ENCODE results near the gene USB1. TPM values are rescaled to one million over a fixed set of nuclear protein-coding genes. Genes with fewer than 3 reads are reported as not detected.

USB1 gene
- total RNA-seq, 2 experiments from 2014 or later: 52.6 to 54.2 TPM

GRCh38 chr16:57982385-57982784 is 18.8 kb upstream of the USB1 start:
- Mint-ChIP-seq H3K4me1 (peaks cover 6% of the 10 kb centered on the region), H3K4me3 (no peak overlapping the region), H3K36me3 (no peaks in the 10 kb centered on the region), H3K9me3 (no peaks in the 10 kb centered on the region), H3K27ac (no peak overlapping the region), H3K27me3 (no peaks in the 10 kb centered on the region)
- DNase-seq: no peak

DNA sequence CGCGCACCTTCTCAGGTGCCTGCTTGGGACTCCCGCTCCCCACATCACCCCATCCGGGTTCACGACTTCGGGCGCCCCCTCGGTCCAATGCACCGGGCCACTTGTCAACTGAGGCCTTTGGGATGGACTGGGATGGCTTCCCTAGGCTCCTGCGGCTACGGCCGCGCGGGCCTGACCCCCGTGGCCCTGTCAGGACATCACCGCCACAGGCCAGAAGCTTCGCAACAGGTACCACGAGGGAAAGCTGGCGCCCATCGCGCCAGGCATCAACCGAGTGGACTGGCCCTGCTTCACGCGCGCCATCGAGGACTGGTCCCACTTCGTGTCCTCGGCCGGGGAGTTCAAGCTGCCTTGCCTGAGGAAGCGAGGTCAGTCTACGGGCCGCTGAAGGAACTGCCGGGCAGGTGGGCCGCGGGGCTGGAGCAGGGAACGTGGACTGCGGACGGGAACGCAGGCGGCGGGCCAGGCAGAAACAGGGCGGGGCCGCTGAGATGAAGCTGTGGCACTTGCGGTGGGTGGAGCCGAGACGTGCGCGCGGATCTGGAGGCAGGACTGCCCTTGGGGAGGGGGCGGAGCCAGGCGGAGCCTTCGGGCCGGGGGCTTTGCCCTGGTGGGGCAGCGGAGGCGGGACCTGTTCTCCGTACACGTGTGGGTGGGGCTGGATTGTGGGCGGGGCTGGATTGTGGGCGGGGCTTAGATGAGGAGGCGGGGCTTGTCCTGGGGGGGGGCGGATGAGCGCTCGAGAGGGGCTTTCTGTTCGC is 16.6 kb upstream of the USB1 start:
- Mint-ChIP-seq H3K27ac (peak overlapping the region; percentile 34), H3K4me1 (peaks cover 6% of the 10 kb centered on the region), H3K36me3 (no peaks in the 10 kb centered on the region)

DNA sequence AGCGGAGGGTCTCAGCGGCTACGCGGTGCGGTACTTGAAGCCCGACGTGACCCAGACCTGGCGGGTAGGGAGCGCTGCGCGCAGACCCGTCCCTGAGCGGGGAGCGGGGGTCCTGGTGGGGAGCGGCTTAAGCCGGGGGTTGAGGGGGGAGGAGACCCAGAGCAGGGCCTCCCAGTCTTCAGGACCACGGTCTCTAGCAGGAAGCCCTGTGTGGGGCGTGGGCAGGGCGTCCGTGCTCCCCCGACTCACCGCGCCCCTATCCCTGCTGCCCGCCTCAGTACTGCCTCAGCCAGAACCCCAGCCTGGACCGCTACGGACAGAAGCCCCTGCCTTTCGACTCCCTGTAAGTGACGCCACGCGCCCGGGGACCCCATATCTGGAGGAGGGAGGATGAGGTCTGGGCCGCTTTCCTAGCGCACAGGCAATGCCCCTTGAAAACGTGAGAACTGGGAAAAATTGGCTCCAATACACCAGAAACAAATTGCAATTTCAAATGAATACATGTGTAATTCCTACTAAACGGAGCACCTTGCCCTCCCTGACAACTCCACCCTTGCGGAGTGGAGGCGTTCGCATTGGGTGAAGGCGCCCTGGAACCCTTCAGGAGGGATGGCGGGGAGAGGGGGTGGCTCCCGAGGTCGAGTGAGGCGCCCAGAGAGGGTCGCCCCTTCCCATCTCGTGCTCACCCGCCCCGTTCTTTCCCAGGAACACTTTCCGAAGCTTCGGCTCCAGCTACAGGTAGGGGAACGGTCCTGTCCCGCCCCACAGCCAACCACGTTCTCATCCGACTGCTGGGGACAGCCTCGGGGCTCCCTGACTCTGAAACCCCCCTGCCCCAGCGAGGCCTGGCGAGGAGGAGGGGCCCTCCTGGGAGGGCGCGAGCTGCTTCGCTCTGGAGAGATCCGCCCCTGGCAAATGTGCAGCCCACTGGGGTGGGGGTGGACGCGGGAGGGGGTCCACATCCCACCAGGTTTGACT is 15.7 kb upstream of the USB1 start:
- Mint-ChIP-seq H3K4me3 (peak overlapping the region; percentile 91), H3K27ac (peak overlapping the region; percentile 34), H3K9me3 (no peaks in the 10 kb centered on the region), H3K27me3 (no peaks in the 10 kb centered on the region), H3K36me3 (no peaks in the 10 kb centered on the region), H3K4me1 (peaks cover 6% of the 10 kb centered on the region)
- no peak for DNase-seq

More for the DNA sequence above, 16.6 kb upstream of the USB1 start:
- peak overlapping the region; percentile 91 for H3K4me3 Mint-ChIP-seq
- H3K9me3 Mint-ChIP-seq: no peaks in the 10 kb centered on the region
- H3K27me3 Mint-ChIP-seq: no peaks in the 10 kb centered on the region
- DNase-seq: peak; percentile 94

GRCh38 chr16:57986196-57986595 is 15.0 kb upstream of the USB1 start:
- Mint-ChIP-seq H3K27ac (no peak overlapping the region), H3K27me3 (no peaks in the 10 kb centered on the region), H3K4me1 (peaks cover 6% of the 10 kb centered on the region), H3K9me3 (no peaks in the 10 kb centered on the region), H3K36me3 (no peaks in the 10 kb centered on the region), H3K4me3 (peak overlapping the region; percentile 18)
- DNase-seq: no peak

- H3K4me1 Mint-ChIP-seq: peaks cover 6% of the 10 kb centered on the region
- H3K9me3 Mint-ChIP-seq: no peaks in the 10 kb centered on the region
- H3K36me3 Mint-ChIP-seq: no peaks in the 10 kb centered on the region
- H3K4me3 Mint-ChIP-seq: no peak overlapping the region
- no peak overlapping the region for H3K27ac Mint-ChIP-seq
- DNase-seq: no peak
- no peaks in the 10 kb centered on the region for H3K27me3 Mint-ChIP-seq
Measured at GRCh38 chr16:57987441-57988177, 13.6 kb upstream of the USB1 start.

DNA sequence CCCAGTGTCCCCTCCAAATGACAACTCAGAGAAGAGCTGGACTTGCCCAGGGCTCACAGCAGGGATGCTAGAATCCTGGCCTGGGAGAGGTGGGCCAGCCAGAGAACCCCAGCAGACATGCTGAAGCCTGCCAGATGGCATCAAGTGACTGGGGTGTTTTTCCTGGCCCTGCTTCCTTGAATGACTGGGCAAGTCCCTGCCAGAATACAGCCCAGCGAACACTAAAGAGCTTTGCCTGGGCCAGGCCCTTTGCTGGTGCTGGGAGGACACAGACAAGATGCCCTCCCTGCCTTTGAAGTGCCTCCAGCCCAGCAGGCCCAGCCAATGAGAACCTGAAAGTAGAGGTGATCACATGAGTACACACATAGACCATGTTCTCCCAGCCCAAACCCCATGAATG is 12.3 kb upstream of the USB1 start:
- DNase-seq: no peak
- no peaks in the 10 kb centered on the region for H3K9me3 Mint-ChIP-seq
- H3K4me1 Mint-ChIP-seq: peaks cover 6% of the 10 kb centered on the region
- no peak overlapping the region for H3K27ac Mint-ChIP-seq
- H3K36me3 Mint-ChIP-seq: no peaks in the 10 kb centered on the region
- no peak overlapping the region for H3K4me3 Mint-ChIP-seq
- no peaks in the 10 kb centered on the region for H3K27me3 Mint-ChIP-seq

GRCh38 chr16:57991551-57992059 is 9.6 kb upstream of the USB1 start:
- Mint-ChIP-seq H3K36me3 (no peaks in the 10 kb centered on the region), H3K27ac (no peak overlapping the region), H3K27me3 (no peaks in the 10 kb centered on the region), H3K4me3 (no peak overlapping the region), H3K9me3 (no peaks in the 10 kb centered on the region), H3K4me1 (peaks cover 7% of the 10 kb centered on the region)
- no peak for DNase-seq

GRCh38 chr16:57992084-57992483 is 9.1 kb upstream of the USB1 start:
- no peaks in the 10 kb centered on the region for H3K27me3 Mint-ChIP-seq
- peaks cover 7% of the 10 kb centered on the region for H3K4me1 Mint-ChIP-seq
- no peaks in the 10 kb centered on the region for H3K9me3 Mint-ChIP-seq
- DNase-seq: no peak
- H3K27ac Mint-ChIP-seq: no peak overlapping the region
- H3K4me3 Mint-ChIP-seq: no peak overlapping the region
- H3K36me3 Mint-ChIP-seq: no peaks in the 10 kb centered on the region

GRCh38 chr16:57993438-57993837 is 7.8 kb upstream of the USB1 start:
- H3K27me3 Mint-ChIP-seq: no peaks in the 10 kb centered on the region
- H3K27ac Mint-ChIP-seq: no peak overlapping the region
- no peak for DNase-seq
- H3K4me3 Mint-ChIP-seq: no peak overlapping the region
- no peaks in the 10 kb centered on the region for H3K9me3 Mint-ChIP-seq
- H3K36me3 Mint-ChIP-seq: no peaks in the 10 kb centered on the region
- peaks cover 16% of the 10 kb centered on the region for H3K4me1 Mint-ChIP-seq

DNA sequence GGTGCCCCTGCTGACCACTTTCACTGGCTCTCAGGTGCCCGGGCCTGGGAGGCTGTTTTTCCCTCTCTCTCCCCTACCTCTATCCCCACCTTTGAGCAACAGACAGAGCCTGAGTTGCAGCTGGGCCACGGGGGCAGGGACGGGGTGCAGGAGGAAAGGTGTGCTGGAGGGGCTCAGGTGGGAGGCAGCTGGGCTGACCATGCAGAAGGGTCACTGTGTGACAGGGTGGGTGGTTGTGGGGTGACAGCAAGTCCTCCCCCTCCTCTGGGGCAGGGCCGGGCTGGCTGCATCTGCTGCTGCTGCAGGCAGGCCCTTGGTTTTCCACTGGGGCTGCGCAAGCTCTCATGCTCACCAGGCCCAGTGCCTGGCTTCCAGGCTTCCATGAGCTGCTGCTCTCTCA is 7.3 kb upstream of the USB1 start:
- H3K36me3 Mint-ChIP-seq: no peaks in the 10 kb centered on the region
- H3K4me3 Mint-ChIP-seq: no peak overlapping the region
- H3K9me3 Mint-ChIP-seq: no peaks in the 10 kb centered on the region
- H3K4me1 Mint-ChIP-seq: peaks cover 21% of the 10 kb centered on the region
- no peaks in the 10 kb centered on the region for H3K27me3 Mint-ChIP-seq
- DNase-seq: no peak
- peak overlapping the region; percentile 29 for H3K27ac Mint-ChIP-seq

- no peak for DNase-seq
Measured at GRCh38 chr16:57994361-57994760, 6.8 kb upstream of the USB1 start.

DNA sequence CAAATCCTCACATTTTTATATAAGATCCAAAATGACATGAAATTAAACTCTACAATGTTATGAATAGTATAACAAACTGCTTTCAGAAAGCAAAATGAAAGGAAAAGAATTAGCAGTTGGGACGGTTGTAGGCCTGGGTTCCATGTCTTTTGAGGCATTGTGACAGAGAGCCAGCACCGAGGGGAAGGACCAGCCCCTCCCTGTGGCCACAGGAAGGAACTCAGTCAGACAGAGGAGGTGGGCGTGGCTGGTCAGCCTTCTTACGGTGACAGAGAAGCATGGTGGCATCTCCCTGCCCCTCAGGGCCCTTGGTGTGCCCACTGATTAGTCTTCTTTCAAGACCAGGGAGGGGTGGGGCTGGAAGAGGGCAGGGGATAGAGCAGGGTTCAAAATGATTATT is 6.4 kb upstream of the USB1 start:
- H3K27ac Mint-ChIP-seq: peak overlapping the region; percentile 39
- H3K4me1 Mint-ChIP-seq: peaks cover 26% of the 10 kb centered on the region
- no peaks in the 10 kb centered on the region for H3K36me3 Mint-ChIP-seq
- no peak overlapping the region for H3K4me3 Mint-ChIP-seq
- no peaks in the 10 kb centered on the region for H3K9me3 Mint-ChIP-seq
- peak; percentile 28 for DNase-seq
- H3K27me3 Mint-ChIP-seq: no peaks in the 10 kb centered on the region

More at GRCh38 chr16:57994361-57994760, 6.8 kb upstream of the USB1 start:
- Mint-ChIP-seq H3K36me3 (no peaks in the 10 kb centered on the region), H3K4me3 (no peak overlapping the region), H3K4me1 (peaks cover 25% of the 10 kb centered on the region), H3K9me3 (no peaks in the 10 kb centered on the region), H3K27me3 (no peaks in the 10 kb centered on the region), H3K27ac (peak overlapping the region; percentile 29)

DNA sequence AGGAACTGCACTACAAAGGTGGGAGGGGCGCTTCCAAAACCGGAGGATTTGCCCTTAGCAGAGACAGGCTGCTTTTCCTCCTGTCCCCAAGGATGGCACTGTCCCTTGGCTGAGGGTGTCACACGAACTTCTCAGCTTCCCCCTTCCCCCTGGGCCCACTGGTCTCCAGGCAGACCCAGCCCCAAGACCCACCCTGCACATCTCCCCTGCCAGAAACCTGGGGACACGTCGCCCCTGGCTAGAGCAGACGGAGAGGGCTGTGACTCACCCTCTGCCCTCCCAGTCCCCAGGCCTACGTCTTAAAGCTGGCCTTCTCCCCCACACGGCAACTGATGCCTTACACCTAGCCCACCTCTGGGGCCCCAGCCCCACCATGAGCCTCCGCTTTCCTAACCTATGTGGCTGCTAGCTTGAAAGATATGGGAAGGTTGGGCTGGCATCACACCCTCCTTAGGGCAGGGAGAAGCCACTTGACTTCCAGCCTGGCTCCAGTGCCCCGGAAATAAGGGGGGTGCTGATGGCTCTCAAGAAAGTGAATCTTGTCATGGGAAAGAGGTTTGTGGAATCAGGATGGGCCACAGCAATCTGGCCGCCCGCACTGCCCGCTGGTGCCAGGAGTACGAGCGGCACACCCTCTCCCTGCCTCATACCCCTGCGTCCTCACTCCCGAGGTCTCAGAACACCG is 5.3 kb upstream of the USB1 start:
- DNase-seq: no peak
- peaks cover 26% of the 10 kb centered on the region for H3K4me1 Mint-ChIP-seq
- H3K27me3 Mint-ChIP-seq: no peaks in the 10 kb centered on the region
- H3K4me3 Mint-ChIP-seq: no peak overlapping the region
- H3K9me3 Mint-ChIP-seq: no peaks in the 10 kb centered on the region
- peak overlapping the region; percentile 17 for H3K27ac Mint-ChIP-seq
- H3K36me3 Mint-ChIP-seq: no peaks in the 10 kb centered on the region

GRCh38 chr16:57996406-57997175 is 4.6 kb upstream of the USB1 start:
- no peaks in the 10 kb centered on the region for H3K36me3 Mint-ChIP-seq
- no peaks in the 10 kb centered on the region for H3K9me3 Mint-ChIP-seq
- H3K4me3 Mint-ChIP-seq: no peak overlapping the region
- H3K27ac Mint-ChIP-seq: no peak overlapping the region
- H3K4me1 Mint-ChIP-seq: peaks cover 28% of the 10 kb centered on the region
- H3K27me3 Mint-ChIP-seq: no peaks in the 10 kb centered on the region
- DNase-seq: no peak
